Measurements from ENCODE around the gene IL18R1.

Gene IL18R1

DNA sequence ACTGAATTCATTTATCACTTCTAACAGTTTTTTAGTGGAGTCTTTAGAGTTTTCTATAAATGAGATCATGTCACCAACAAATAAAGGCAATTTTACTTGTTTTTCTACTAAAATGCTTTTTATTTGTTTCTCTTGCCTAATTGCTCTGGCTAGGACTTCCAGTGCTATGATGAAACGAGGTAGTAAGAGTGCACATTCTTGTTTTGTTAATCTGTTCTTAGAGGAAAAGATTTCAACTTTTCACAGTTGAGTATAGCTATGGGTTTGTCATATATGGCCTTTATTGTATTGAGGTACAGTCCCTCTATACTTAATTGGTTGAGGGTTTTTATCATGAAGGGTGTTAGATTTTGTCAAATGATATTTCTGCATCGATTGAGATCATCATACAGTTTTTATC, 73.0 kb downstream of the IL18R1 start:
- Histone ChIP-seq H3K4me1 (ENCODE audit: low read length) (no peaks in the 10 kb centered on the region), H2AFZ (ENCODE audit: low read length) (no peak overlapping the region), H3K9me3 (replicated peaks; ENCODE audit: insufficient read depth, low read length) (no peaks in the 10 kb centered on the region), H3K9me2 (replicated peaks; ENCODE audit: insufficient read depth, low read length) (no peaks in the 10 kb centered on the region), H3K27ac (ENCODE audit: low read length) (no peak overlapping the region), H4K20me1 (ENCODE audit: insufficient read depth, low read length) (no peaks in the 10 kb centered on the region), H3K9ac (ENCODE audit: low read length) (no peak overlapping the region), H3K4me2 (ENCODE audit: low read depth, low read length) (no peak overlapping the region), H3K27me3 (replicated peaks; ENCODE audit: insufficient read depth, low read length) (no peaks in the 10 kb centered on the region), H3K79me2 (ENCODE audit: low read length) (no peaks in the 10 kb centered on the region), H3K36me3 (replicated peaks; ENCODE audit: insufficient read depth, low read length) (no peaks in the 10 kb centered on the region), H3F3A (ENCODE audit: insufficient read depth, low read length) (no peaks in the 10 kb centered on the region), H3K4me3 (ENCODE audit: low read length) (no peak overlapping the region)
- TF ChIP-seq EZH2 (optimal IDR thresholded peaks at IDR 0.05; ENCODE audit: low read depth, low read length) (no peak), EZH2phosphoT487 (IDR thresholded peaks at IDR 0.05; ENCODE audit: low read length) (no peak), CTCF (IDR thresholded peaks at IDR 0.05; ENCODE audit: low read length) (no peak)
- no peak for DNase-seq

GRCh38 chr2:102432386-102432785, 76.8 kb downstream of the IL18R1 start:
- Histone ChIP-seq H3K79me2 (ENCODE audit: low read length) (no peaks in the 10 kb centered on the region), H3K27ac (ENCODE audit: low read length) (no peak overlapping the region), H3K4me3 (ENCODE audit: low read length) (no peak overlapping the region), H3K9me3 (replicated peaks; ENCODE audit: insufficient read depth, low read length) (no peaks in the 10 kb centered on the region), H3F3A (ENCODE audit: insufficient read depth, low read length) (no peaks in the 10 kb centered on the region), H3K9me2 (replicated peaks; ENCODE audit: insufficient read depth, low read length) (no peaks in the 10 kb centered on the region), H3K4me1 (ENCODE audit: low read length) (no peaks in the 10 kb centered on the region), H4K20me1 (ENCODE audit: insufficient read depth, low read length) (no peaks in the 10 kb centered on the region), H3K4me2 (ENCODE audit: low read depth, low read length) (no peak overlapping the region), H2AFZ (ENCODE audit: low read length) (no peak overlapping the region), H3K36me3 (replicated peaks; ENCODE audit: insufficient read depth, low read length) (no peaks in the 10 kb centered on the region), H3K27me3 (replicated peaks; ENCODE audit: insufficient read depth, low read length) (no peaks in the 10 kb centered on the region), H3K9ac (ENCODE audit: low read length) (no peak overlapping the region)
- TF ChIP-seq EZH2 (optimal IDR thresholded peaks at IDR 0.05; ENCODE audit: low read depth, low read length) (no peak), CTCF (IDR thresholded peaks at IDR 0.05; ENCODE audit: low read length) (no peak), EZH2phosphoT487 (IDR thresholded peaks at IDR 0.05; ENCODE audit: low read length) (no peak)
- no peak for DNase-seq

GRCh38 chr2:102433973-102434654, 78.5 kb downstream of the IL18R1 start:
- Histone ChIP-seq H3K4me3 (ENCODE audit: low read length) (no peak overlapping the region), H3K36me3 (replicated peaks; ENCODE audit: insufficient read depth, low read length) (no peaks in the 10 kb centered on the region), H3K4me2 (ENCODE audit: low read depth, low read length) (no peak overlapping the region), H3K27ac (ENCODE audit: low read length) (no peak overlapping the region), H3K27me3 (replicated peaks; ENCODE audit: insufficient read depth, low read length) (no peaks in the 10 kb centered on the region), H3K9me2 (replicated peaks; ENCODE audit: insufficient read depth, low read length) (no peaks in the 10 kb centered on the region), H3K9ac (ENCODE audit: low read length) (no peak overlapping the region), H3K79me2 (ENCODE audit: low read length) (no peaks in the 10 kb centered on the region), H3K4me1 (ENCODE audit: low read length) (no peaks in the 10 kb centered on the region), H2AFZ (ENCODE audit: low read length) (no peak overlapping the region), H3K9me3 (replicated peaks; ENCODE audit: insufficient read depth, low read length) (no peaks in the 10 kb centered on the region), H3F3A (ENCODE audit: insufficient read depth, low read length) (no peaks in the 10 kb centered on the region), H4K20me1 (ENCODE audit: insufficient read depth, low read length) (no peaks in the 10 kb centered on the region)
- DNase-seq = no peak
- TF ChIP-seq EZH2 (optimal IDR thresholded peaks at IDR 0.05; ENCODE audit: low read depth, low read length) = no peak
- TF ChIP-seq EZH2phosphoT487 (IDR thresholded peaks at IDR 0.05; ENCODE audit: low read length) = no peak
- TF ChIP-seq CTCF (IDR thresholded peaks at IDR 0.05; ENCODE audit: low read length) = no peak

Measured in MM.1S (cell line).